ENCODE measurements around the gene ABCA9. TPM values are rescaled to one million over a fixed set of nuclear protein-coding genes. Genes with fewer than 3 reads are reported as not detected.
"Not testable (repeated sequence)": the region's sequence is repeated elsewhere in the genome, so short reads cannot be mapped to it uniquely, and the experiment has no call there.

ABCA9 gene
- total RNA-seq, 1 experiment from 2014 or later: not detected

- no peak for TF ChIP-seq ERG (CRISPR knock-in tag; IDR thresholded peaks at IDR 0.05)
- TF ChIP-seq SMAD3 (CRISPR knock-in tag; IDR thresholded peaks at IDR 0.05; ENCODE audit: borderline replicate concordance): no peak
- no peak for TF ChIP-seq CREB1 (CRISPR knock-in tag; IDR thresholded peaks at IDR 0.05)
- no peak for TF ChIP-seq TCF7 (CRISPR knock-in tag; IDR thresholded peaks at IDR 0.05; ENCODE audit: low read depth)
- TF ChIP-seq STAT6 (CRISPR knock-in tag; conservative IDR thresholded peaks at IDR 0.05; ENCODE audit: low read depth): no peak
- no peak for TF ChIP-seq TEAD1 (CRISPR knock-in tag; IDR thresholded peaks at IDR 0.05)
Measured at GRCh38 chr17:68950725-68951124, 110.0 kb downstream of the ABCA9 start (continued).

- POLR2A ChIA-PET, ATAC-seq, CTCF ChIA-PET: not testable (repeated sequence)
Measured at GRCh38 chr17:68947868-68948267, 112.9 kb downstream of the ABCA9 start.

GRCh38 chr17:68944435-68945035 lies 116.2 kb downstream of the ABCA9 start:
- DNase-seq (ENCODE audit: low spot score): no peak
- Mint-ChIP-seq H3K27me3 (ENCODE audit: low read depth) (no peaks in the 10 kb centered on the region), H3K27ac (peak overlapping the region; percentile 39; the same call in 1 of the 2 replicates), H3K4me3 (no peak overlapping the region), H3K4me1 (peaks cover 5% of the 10 kb centered on the region; the same call in 1 of the 2 replicates), H3K36me3 (no peaks in the 10 kb centered on the region), H3K9me3 (peaks cover 9% of the 10 kb centered on the region)
- CTCF ChIA-PET: interaction anchor here (0.8 kb wide), 1 partner anchor 173 kb away, joined by 4 read pairs; no protein-coding TSS in a partner anchor
- ATAC-seq: no peak; the same call in 1 of the 2 replicates
- no peak for TF ChIP-seq ZNF263 (CRISPR knock-in tag; IDR thresholded peaks at IDR 0.05; ENCODE audit: low read depth)
- TF ChIP-seq ZNF281 (CRISPR knock-in tag; IDR thresholded peaks at IDR 0.05): no peak
- no peak for TF ChIP-seq SMAD3 (CRISPR knock-in tag; IDR thresholded peaks at IDR 0.05; ENCODE audit: borderline replicate concordance)
- no peak for TF ChIP-seq NFE2L1 (CRISPR knock-in tag; IDR thresholded peaks at IDR 0.05)
- no peak for TF ChIP-seq OVOL2 (CRISPR knock-in tag; IDR thresholded peaks at IDR 0.05; ENCODE audit: borderline replicate concordance)
- no peak for TF ChIP-seq E2F1 (CRISPR knock-in tag; IDR thresholded peaks at IDR 0.05)
- no peak for TF ChIP-seq CBFB (CRISPR knock-in tag; IDR thresholded peaks at IDR 0.05; ENCODE audit: low read depth)
- no peak for TF ChIP-seq ZNF512 (CRISPR knock-in tag; IDR thresholded peaks at IDR 0.05; ENCODE audit: borderline replicate concordance)
- no peak for TF ChIP-seq E2F5 (CRISPR knock-in tag; IDR thresholded peaks at IDR 0.05)
- no peak for TF ChIP-seq NR1H2 (CRISPR knock-in tag; IDR thresholded peaks at IDR 0.05)
- no peak for TF ChIP-seq NFYB (CRISPR knock-in tag; conservative IDR thresholded peaks at IDR 0.05; ENCODE audit: low read depth)
- TF ChIP-seq RORB (CRISPR knock-in tag; IDR thresholded peaks at IDR 0.05): no peak
- no peak for TF ChIP-seq KAT7 (CRISPR knock-in tag; IDR thresholded peaks at IDR 0.05; ENCODE audit: borderline replicate concordance)
- TF ChIP-seq CDX4 (CRISPR knock-in tag; IDR thresholded peaks at IDR 0.05; ENCODE audit: borderline replicate concordance): no peak
- no peak for TF ChIP-seq ZNF317 (CRISPR knock-in tag; IDR thresholded peaks at IDR 0.05; ENCODE audit: borderline replicate concordance, low read depth)
- POLR2A ChIA-PET: no interaction called here

More at GRCh38 chr17:68947868-68948267, 112.9 kb downstream of the ABCA9 start:
- DNase-seq (ENCODE audit: low spot score); H3K36me3 Mint-ChIP-seq; H3K27me3 Mint-ChIP-seq (ENCODE audit: low read depth); H3K4me3 Mint-ChIP-seq; H3K9me3 Mint-ChIP-seq; H3K4me1 Mint-ChIP-seq; H3K27ac Mint-ChIP-seq: not testable (repeated sequence)
